ENCODE measurements around the gene PCARE. TPM values are rescaled to one million over a fixed set of nuclear protein-coding genes. Genes with fewer than 3 reads are reported as not detected.
"Not testable (repeated sequence)": the region's sequence is repeated elsewhere in the genome, so short reads cannot be mapped to it uniquely, and the experiment has no call there.

The PCARE gene
- 0.53 TPM for total RNA-seq

GRCh38 chr2:29074411-29074810 is at the start of gene PCARE:
Gene PCARE (minus strand): TSS chr2:29074523. CDS start chr2:29074261, 262 bp downstream.
- intact Hi-C loops (cut with DNase I), result no loop called here
- no peak for ATAC-seq
- DNase-seq (ENCODE audit: low spot score), result no peak

- ATAC-seq (no peak), DNase-seq (ENCODE audit: low spot score) (no peak)
- intact Hi-C loops (cut with DNase I), result no loop called here
Measured at GRCh38 chr2:29123617-29124349, 49.5 kb upstream of the PCARE start.

- ATAC-seq (no peak), DNase-seq (ENCODE audit: low spot score) (no peak)
- intact Hi-C loops (cut with DNase I), result no loop called here
Measured at GRCh38 chr2:29120846-29121245, 46.5 kb upstream of the PCARE start.

- no peak for DNase-seq (ENCODE audit: low spot score)
- intact Hi-C loops (cut with DNase I), result loop anchor here (10.0 kb wide), 1 partner anchor 54 kb away; no protein-coding TSS in a partner anchor
- no peak for ATAC-seq
Measured at GRCh38 chr2:29119211-29119610, 44.9 kb upstream of the PCARE start.

GRCh38 chr2:29117636-29118303 is 43.4 kb upstream of the PCARE start:
- DNase-seq (ENCODE audit: low spot score) (no peak), ATAC-seq (no peak)
- intact Hi-C loops (cut with DNase I), result loop anchor here (10.0 kb wide), 1 partner anchor 53 kb away; no protein-coding TSS in a partner anchor

GRCh38 chr2:29115797-29116781 is 41.8 kb upstream of the PCARE start:
- intact Hi-C loops (cut with DNase I), result loop anchor here (10.0 kb wide), 1 partner anchor 51 kb away; no protein-coding TSS in a partner anchor
- ATAC-seq (peak; percentile 77), DNase-seq (ENCODE audit: low spot score) (peak; percentile 88)

- intact Hi-C loops (cut with DNase I), result loop anchor here (10.0 kb wide), 1 partner anchor 50 kb away; no protein-coding TSS in a partner anchor
- peak; percentile 84 for DNase-seq (ENCODE audit: low spot score)
Measured at GRCh38 chr2:29114946-29115609, 40.8 kb upstream of the PCARE start, which contains the start of gene CLIP4. Gene CLIP4 (plus strand): TSS chr2:29115415. CDS start chr2:29121389, 5,974 bp downstream.

GRCh38 chr2:29114586-29114945 is 40.2 kb upstream of the PCARE start:
- ATAC-seq (peak; percentile 21), DNase-seq (ENCODE audit: low spot score) (no peak)
- intact Hi-C loops (cut with DNase I), result loop anchor here (10.0 kb wide), 1 partner anchor 50 kb away; no protein-coding TSS in a partner anchor

More at GRCh38 chr2:29114946-29115609, 40.8 kb upstream of the PCARE start, which contains the start of gene CLIP4:
- ATAC-seq, result peak; percentile 81

- intact Hi-C loops (cut with DNase I), result loop anchor here (10.0 kb wide), 1 partner anchor 49 kb away; no protein-coding TSS in a partner anchor
- DNase-seq (ENCODE audit: low spot score), result peak; percentile 73
- ATAC-seq, result peak; percentile 52
Measured at GRCh38 chr2:29113891-29114321, 39.6 kb upstream of the PCARE start.

GRCh38 chr2:29113027-29113686 is 38.8 kb upstream of the PCARE start:
- ATAC-seq (no peak), DNase-seq (ENCODE audit: low spot score) (no peak)
- intact Hi-C loops (cut with DNase I), result loop anchor here (10.0 kb wide), 1 partner anchor 48 kb away; no protein-coding TSS in a partner anchor

- DNase-seq (ENCODE audit: low spot score) (no peak), ATAC-seq (no peak)
- intact Hi-C loops (cut with DNase I), result loop anchor here (10.0 kb wide), 1 partner anchor 48 kb away; no protein-coding TSS in a partner anchor
Measured at GRCh38 chr2:29112379-29112778, 38.1 kb upstream of the PCARE start.

GRCh38 chr2:29110916-29111535 is 36.7 kb upstream of the PCARE start:
- ATAC-seq (no peak), DNase-seq (ENCODE audit: low spot score) (no peak)
- intact Hi-C loops (cut with DNase I), result loop anchor here (10.0 kb wide), 1 partner anchor 46 kb away; no protein-coding TSS in a partner anchor

GRCh38 chr2:29109246-29109645 is 34.9 kb upstream of the PCARE start:
- DNase-seq (ENCODE audit: low spot score) (no peak), ATAC-seq (no peak)
- intact Hi-C loops (cut with DNase I), result no loop called here

GRCh38 chr2:29108225-29108624 is 33.9 kb upstream of the PCARE start:
- ATAC-seq (peak; percentile 64), DNase-seq (ENCODE audit: low spot score) (no peak)
- intact Hi-C loops (cut with DNase I), result no loop called here

GRCh38 chr2:29107547-29107946 is 33.2 kb upstream of the PCARE start:
- ATAC-seq; intact Hi-C loops (cut with DNase I); DNase-seq (ENCODE audit: low spot score): not testable (repeated sequence)

GRCh38 chr2:29106980-29107388 is 32.7 kb upstream of the PCARE start:
- no peak for DNase-seq (ENCODE audit: low spot score)
- ATAC-seq, result peak; percentile 24
- intact Hi-C loops (cut with DNase I), result no loop called here

GRCh38 chr2:29106256-29106655 is 31.9 kb upstream of the PCARE start:
- no peak for ATAC-seq
- DNase-seq (ENCODE audit: low spot score), result no peak
- intact Hi-C loops (cut with DNase I), result no loop called here

All from sciatic nerve (tissue), 2 donors.